T-helper 2 cell treated with Interferon-gamma antibody and Interleukin-4, amounts not matched to agents 100 ng/mL and 5 ng/mL, for 36 hours (primary cell): ENCODE results near the gene PNLIPRP2. TPM values are rescaled to one million over a fixed set of nuclear protein-coding genes. Genes with fewer than 3 reads are reported as not detected.

Experiments used
- intact Hi-C: fragments of 100-400 bp; cut with micrococcal nuclease; formaldehyde crosslinking; loops from one replicate; pipeline ENCODE4 v1.15.1; 2023
- total RNA-seq: library from RNA; stranded (reverse); gene quantifications from 2 replicates; pipeline ENCODE4 v1.2.3, GENCODE V29; 2022

PNLIPRP2 gene
- total RNA-seq = not detected in 2 replicates

GRCh38 chr10:116620423-116621400 lies at the start of gene PNLIPRP2:
Gene PNLIPRP2 (plus strand): TSS chr10:116620953.
- intact Hi-C loops = no loop called here

GRCh38 chr10:116574797-116575196 lies 46.0 kb upstream of the PNLIPRP2 start:
- intact Hi-C loops = no loop called here

- intact Hi-C loops = no loop called here
Observed at GRCh38 chr10:116587878-116588591, 32.7 kb upstream of the PNLIPRP2 start.

GRCh38 chr10:116588995-116589394 lies 31.8 kb upstream of the PNLIPRP2 start:
- intact Hi-C loops = no loop called here

GRCh38 chr10:116589926-116590325 lies 30.8 kb upstream of the PNLIPRP2 start:
- intact Hi-C loops = no loop called here

GRCh38 chr10:116590590-116591444 lies 29.9 kb upstream of the PNLIPRP2 start, which contains the start of gene PNLIPRP1:
Gene PNLIPRP1 (plus strand): TSS chr10:116590959. CDS start chr10:116591130, 171 bp downstream.
- intact Hi-C loops = no loop called here

- intact Hi-C loops = no loop called here
Observed at GRCh38 chr10:116593139-116593740, 27.5 kb upstream of the PNLIPRP2 start.

- intact Hi-C loops = no loop called here
Observed at GRCh38 chr10:116594525-116595035, 26.2 kb upstream of the PNLIPRP2 start.

GRCh38 chr10:116596062-116596461 lies 24.7 kb upstream of the PNLIPRP2 start:
- intact Hi-C loops = no loop called here

- intact Hi-C loops = no loop called here
Observed at GRCh38 chr10:116597543-116597942, 23.2 kb upstream of the PNLIPRP2 start.

GRCh38 chr10:116598329-116598728 lies 22.4 kb upstream of the PNLIPRP2 start:
- intact Hi-C loops = no loop called here

GRCh38 chr10:116599991-116600390 lies 20.8 kb upstream of the PNLIPRP2 start:
- intact Hi-C loops = no loop called here

- intact Hi-C loops = no loop called here
Observed at GRCh38 chr10:116602648-116603400, 17.9 kb upstream of the PNLIPRP2 start.

- intact Hi-C loops = no loop called here
Observed at GRCh38 chr10:116606061-116606483, 14.7 kb upstream of the PNLIPRP2 start.

- intact Hi-C loops = no loop called here
Observed at GRCh38 chr10:116607336-116607735, 13.4 kb upstream of the PNLIPRP2 start.

- intact Hi-C loops = no loop called here
Observed at GRCh38 chr10:116608686-116609594, 11.8 kb upstream of the PNLIPRP2 start.

GRCh38 chr10:116610443-116611152 lies 10.2 kb upstream of the PNLIPRP2 start:
- intact Hi-C loops = no loop called here

GRCh38 chr10:116611153-116611545 lies 9.6 kb upstream of the PNLIPRP2 start:
- intact Hi-C loops = no loop called here
